AG10803 (cell line): ENCODE results near the gene SF3A1.
A peak's percentile ranks its signal among the peaks of the same experiment; 100 is the strongest.

Experiments
- DNase-seq: peaks from one replicate; pipeline ENCODE4 v3.0.0; 2010; ENCODE audit warnings: low read depth
- H3K4me3 ChIP-seq: 2 replicates; pipeline ENCODE4 v1.5.1; 2011; ENCODE audit warnings: mild to moderate bottlenecking, low read length, control low read depth
- TF ChIP-seq, protein P1 (sequence below): conservative IDR thresholded peaks from 2 replicates; pipeline ENCODE4 v1.5.1; 2011; ENCODE audit warnings: mild to moderate bottlenecking, low read length, control low read depth, inconsistent platforms

SF3A1 gene

DNA sequence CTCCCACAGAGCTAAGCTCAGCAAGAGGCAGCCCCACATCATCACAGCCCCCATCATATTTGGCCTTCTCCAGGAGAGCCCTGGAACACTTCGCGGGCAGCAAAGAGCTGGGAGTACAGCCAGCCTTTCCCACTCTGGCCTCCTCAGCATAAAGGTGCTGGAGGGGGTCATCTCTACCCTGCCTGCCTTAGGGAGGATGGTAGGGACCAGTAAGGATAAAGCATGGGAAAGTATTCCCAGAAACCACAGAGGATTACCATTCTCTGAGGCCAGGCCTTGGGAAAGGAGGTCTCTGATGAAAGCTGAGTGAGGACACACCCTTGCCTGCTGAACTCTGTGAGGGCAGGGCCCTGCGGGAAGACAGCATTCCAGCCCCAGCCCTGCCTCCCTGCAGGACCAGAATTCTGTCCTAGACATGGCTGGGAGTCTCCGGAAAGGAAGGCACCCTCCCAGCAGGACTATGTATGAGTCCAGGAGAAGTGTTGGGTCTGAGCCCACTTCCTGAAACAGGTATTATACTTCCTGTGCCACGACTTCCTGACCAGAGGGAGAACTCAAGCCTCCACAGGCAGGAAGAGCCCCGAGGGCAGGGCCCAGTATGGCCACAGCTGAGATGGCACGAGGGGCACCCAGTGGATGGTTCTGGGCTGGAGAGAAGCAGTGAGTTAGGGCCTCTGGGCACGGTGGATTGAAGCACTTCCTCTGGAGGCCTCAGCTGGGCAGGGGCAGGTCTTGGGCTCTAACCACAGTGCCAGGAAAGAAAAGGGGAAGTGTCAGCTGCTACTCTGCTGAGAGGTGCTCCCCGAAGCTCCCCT is 54.5 kb downstream of the SF3A1 start:
- no peak overlapping the region for H3K4me3 ChIP-seq
- peak; percentile 80 for DNase-seq
- TF ChIP-seq, protein P1, sequence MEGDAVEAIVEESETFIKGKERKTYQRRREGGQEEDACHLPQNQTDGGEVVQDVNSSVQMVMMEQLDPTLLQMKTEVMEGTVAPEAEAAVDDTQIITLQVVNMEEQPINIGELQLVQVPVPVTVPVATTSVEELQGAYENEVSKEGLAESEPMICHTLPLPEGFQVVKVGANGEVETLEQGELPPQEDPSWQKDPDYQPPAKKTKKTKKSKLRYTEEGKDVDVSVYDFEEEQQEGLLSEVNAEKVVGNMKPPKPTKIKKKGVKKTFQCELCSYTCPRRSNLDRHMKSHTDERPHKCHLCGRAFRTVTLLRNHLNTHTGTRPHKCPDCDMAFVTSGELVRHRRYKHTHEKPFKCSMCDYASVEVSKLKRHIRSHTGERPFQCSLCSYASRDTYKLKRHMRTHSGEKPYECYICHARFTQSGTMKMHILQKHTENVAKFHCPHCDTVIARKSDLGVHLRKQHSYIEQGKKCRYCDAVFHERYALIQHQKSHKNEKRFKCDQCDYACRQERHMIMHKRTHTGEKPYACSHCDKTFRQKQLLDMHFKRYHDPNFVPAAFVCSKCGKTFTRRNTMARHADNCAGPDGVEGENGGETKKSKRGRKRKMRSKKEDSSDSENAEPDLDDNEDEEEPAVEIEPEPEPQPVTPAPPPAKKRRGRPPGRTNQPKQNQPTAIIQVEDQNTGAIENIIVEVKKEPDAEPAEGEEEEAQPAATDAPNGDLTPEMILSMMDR, result no peak

DNA sequence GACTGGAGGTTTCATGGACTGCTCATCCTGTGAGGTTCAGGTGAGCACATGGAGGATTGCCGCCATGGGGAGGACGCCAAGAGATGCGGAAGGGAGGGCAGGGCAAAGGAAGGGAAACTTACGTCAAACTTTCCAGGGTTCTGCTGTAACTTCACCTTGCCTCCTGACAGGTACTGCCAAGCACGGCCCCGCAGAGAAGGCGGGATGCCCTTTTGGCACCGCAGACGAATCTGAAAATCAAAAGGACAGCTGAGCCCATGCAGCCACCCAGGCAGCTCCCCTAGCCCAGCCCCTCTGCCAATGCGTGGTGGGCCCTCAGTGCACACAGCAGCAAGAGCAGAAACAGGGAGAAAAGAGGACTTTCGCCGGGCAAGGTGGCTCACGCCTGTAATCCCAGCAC is 57.4 kb downstream of the SF3A1 start:
- H3K4me3 ChIP-seq, result no peak overlapping the region
- TF ChIP-seq, protein P1, result no peak
- no peak for DNase-seq

DNA sequence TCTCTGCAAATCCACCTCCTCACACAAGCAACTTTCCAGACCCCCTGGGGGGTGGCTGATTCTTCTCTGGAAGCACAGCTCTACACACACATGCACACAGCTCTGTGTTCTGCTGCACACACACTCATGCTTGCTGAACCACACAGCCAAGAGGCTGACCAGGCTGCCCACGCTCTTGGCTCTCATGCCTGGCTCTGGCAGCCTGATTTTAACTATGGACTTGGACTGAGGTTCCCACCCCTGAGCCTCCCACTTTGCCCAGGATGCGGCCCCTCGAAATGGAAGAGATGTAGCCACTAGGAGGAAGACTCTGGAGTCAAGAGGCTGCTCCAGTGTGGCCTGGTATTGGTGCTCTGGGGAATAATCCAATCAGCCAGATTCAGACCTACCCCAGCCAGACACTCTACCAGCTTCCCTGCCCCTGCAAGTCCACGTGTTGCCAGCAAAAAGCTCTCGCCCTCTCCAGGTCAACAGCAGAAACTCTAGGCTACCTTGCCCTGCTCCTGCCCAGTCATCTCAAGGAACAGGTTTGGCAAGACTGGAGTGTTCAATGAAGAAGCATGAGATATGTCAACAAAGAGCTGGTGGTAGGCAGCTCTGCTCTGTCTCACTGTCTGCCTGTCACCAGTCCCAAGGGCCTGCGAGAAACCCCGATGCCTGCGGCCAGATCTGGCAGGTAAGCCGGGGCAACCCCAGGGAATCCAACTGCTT is 58.5 kb downstream of the SF3A1 start:
- H3K4me3 ChIP-seq, result no peak overlapping the region
- TF ChIP-seq, protein P1, result no peak
- DNase-seq, result no peak

DNA sequence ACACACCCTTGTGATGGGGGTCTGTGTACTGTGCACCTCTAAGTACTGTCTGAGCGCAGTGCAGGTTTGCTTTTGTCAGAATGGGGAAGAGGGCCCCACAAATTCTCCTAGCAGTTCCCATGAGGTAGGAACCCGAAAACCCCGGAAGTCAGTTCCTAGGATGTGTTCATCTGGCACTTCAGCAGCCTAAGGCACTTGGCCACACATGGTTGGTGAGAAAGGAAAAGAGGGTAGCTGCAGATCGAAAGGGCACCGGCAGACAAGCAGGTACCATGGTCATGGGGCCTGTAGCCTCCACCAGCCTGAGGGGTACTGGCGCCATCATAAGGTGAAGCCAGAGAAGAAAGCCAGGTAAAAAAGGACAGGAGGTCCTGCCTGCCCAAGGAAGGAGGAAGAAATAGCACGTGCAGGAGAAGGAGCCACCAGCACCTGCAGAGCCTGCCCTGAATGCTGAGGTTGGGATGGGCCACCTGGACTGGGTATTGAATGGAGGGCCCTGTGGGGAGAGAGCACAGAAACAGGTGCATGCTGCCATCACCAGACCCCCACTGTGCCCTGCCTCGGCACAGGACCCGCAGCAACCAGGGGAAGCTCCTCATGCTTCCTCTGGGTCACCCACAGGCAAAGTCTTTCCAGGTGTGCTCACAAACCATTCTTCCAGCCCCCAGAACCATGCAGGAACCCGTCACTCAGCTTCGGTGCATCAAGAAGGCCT is 59.3 kb downstream of the SF3A1 start:
- no peak for DNase-seq
- TF ChIP-seq, protein P1, result no peak
- no peak overlapping the region for H3K4me3 ChIP-seq

DNA sequence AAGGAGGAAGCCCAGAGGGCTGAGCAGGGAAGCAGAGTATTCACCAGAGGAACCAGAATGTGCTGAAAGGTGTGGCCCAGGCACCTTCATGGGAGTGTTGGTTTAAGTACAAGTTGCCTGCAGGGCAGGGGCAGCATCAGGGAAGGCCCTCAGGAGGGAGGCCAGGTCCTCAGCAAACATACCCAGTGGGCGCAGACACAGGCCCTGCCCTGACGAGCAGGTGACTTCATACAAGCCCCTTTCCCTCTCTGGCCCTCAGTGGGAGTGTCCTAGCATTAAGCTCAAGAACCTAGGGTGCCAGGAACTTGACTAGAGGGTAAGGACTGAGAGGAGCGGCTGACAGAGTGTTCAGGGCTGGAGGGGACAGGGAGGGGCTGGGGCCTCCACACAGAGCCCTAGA is 59.9 kb downstream of the SF3A1 start:
- H3K4me3 ChIP-seq, result no peak overlapping the region
- TF ChIP-seq, protein P1, result no peak
- no peak for DNase-seq

DNA sequence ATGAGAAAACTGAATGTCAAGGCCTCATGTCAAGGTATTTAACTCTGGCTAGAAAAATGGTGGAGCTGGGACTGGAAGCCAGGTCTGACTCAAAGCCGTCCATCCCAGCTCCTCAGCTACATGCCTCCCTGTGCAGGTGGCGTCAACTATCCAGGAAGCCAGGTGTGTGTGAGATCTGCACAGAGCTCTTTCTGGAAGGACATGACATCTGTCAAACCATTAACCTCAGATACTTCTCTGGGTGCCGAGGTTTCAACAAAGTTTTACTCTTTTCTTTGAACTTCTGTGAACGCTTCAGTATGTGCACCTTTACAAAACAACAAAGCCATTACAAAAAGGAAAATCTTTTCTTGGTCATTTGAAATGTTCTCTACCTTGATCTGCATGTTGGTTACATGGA is 60.4 kb downstream of the SF3A1 start:
- TF ChIP-seq, protein P1, result no peak
- no peak for DNase-seq
- no peak overlapping the region for H3K4me3 ChIP-seq
